Limb (tissue), 2 donors: ENCODE results near the gene SRGAP1.
A peak's percentile ranks its signal among the peaks of the same experiment; 100 is the strongest.
"Not testable (repeated sequence)": the region's sequence is repeated elsewhere in the genome, so short reads cannot be mapped to it uniquely, and the experiment has no call there.

Experiments used
- DNase-seq, 2 donors: peaks; one replicate each; pipeline ENCODE4 v3.0.0-alpha.2; 2016; ENCODE audit errors: extremely low spot score in 2 of 2

The SRGAP1 gene

DNA sequence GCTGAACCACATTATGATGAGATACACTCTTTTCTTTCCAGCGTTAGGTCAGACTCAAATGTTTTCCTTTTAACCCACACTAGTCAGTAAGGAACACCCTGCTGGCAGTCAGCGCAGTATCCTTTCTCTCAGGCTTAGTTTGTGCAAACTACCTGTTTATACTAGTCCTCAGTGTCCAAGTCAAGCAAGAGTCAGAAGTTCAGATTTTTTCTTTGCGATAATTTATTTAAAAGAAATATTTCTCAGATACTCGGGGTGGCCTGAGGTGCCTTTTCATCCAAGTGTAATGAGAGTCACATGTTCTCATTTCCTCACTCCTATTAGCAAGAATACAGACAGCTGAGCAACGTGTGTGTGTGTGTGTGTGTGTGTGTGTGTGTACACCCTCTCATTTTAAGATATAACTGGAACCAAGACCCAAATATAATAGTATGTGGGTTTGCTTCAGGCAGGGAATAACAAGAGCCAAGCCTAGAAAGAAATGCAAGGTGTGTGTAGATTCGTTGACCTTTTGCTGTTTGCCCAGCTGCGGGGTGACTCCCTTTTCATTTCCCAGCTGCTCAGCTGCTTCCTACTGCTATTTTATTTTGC lies 194.9 kb downstream of the SRGAP1 start:
- peak; percentile 17 to 31 for DNase-seq

DNA sequence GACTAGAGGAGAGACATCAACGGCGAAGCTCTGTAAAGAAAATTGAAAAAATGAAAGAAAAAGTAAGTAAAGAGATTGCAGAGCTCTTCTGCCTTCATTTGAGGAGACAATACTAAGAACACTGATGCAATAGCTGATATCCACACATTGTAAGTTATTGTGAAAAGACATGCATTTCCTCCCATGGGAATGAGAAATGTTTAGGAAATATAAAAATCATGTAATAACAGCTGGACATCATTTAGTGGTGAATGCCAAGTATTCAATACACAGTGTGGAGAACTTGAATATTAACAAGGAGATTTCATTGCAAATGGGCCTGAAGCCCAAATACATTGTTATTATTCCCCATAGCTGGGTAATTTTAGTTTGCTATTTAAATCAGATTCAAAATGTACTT lies 198.4 kb downstream of the SRGAP1 start:
- peak in 1 of 2 donors; percentile 67 for DNase-seq

DNA sequence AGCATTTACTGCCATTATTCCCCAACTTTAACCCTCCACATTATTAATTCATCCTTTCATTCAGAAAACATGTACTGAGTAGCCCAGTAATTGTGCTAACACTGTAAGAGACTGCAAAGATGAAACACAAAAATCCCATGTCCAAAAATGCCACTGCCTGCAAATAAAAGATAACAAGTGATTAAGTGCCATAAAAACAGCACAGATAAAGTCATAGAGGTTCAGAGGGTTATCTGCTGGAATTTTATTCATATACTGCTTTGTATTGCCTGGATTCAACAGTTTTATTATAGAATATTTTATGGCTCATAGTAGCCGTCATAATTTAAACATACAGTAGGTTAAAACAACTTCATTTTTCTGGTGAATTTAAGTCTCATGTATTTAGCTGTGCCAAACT lies 199.7 kb downstream of the SRGAP1 start:
- no peak for DNase-seq

DNA sequence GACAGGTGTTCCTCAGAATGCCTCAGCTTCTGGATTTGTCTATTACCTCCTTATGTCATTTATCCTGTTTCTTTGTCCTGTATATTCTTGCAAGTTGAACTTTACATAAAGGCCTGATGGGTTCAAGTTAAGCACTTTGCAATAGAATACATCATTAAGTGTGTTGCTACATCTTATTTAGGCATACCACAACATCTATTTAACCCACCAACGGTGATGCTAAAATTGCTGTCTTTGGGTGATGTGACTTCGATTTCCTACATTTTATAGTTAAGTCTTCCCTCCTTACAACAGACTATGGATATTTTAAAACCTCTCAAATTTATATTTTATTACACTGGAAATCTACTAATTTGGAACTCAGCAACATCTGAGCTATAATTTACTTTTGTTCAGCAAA lies 206.6 kb downstream of the SRGAP1 start:
- DNase-seq, result no peak

DNA sequence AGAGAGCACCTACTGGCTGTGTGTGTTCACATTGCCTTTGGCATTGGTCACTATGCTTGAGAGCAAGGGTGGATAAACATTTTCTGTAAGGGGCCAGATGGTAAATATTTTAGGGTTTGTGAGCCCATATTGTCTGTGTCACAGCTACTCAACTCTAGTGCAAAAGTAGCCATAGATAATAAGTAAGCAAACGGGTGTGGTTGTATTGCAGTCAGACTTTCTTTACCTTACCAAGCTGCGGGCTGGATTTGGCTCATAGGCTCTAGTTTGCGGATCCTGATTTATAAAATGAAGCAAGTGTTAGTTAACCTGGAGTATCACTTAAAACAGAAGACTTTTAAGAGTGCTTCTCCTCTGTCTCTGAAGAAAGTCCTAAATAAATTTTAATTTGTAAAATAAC lies 208.6 kb downstream of the SRGAP1 start:
- no peak for DNase-seq

DNA sequence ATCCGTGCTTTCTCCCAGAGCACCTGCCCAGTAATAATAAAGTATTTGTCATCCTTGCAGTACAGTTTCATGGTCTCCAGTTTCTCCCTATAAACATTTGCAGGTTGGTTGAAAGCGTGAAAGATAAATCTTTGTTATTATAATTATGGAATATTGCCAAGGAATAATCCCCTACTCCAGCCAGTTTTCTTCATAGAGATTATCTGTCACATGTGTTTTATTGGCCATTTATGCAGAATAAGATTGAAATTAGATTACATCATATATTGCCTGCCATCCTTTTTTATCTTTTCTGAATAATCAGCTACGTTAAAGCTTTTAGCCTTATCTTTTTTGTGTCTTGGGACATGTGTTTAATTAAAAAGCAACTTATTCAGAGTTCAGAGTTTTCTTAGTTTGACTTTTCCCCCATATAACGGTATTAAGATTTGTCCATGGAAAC lies 209.6 kb downstream of the SRGAP1 start:
- no peak for DNase-seq

DNA sequence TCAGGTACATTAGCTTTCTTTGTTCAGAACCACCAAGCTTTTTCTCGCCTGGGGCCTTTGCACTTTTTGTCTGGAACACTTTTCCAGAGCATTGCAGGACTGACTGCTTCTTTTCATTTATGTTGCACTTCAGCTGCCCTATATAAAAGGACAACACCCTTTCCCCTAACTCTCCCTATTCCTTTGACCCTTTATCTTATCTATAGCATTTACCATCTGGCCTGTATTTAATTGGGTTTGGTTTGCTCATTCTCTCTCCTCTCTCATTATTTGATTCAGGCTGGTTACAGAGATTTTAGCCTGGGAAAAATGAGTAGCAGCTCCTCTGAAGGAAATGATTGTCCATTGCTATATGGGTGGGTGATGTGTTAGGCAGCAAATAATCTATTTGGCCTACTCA lies 212.2 kb downstream of the SRGAP1 start:
- DNase-seq, result no peak

DNA sequence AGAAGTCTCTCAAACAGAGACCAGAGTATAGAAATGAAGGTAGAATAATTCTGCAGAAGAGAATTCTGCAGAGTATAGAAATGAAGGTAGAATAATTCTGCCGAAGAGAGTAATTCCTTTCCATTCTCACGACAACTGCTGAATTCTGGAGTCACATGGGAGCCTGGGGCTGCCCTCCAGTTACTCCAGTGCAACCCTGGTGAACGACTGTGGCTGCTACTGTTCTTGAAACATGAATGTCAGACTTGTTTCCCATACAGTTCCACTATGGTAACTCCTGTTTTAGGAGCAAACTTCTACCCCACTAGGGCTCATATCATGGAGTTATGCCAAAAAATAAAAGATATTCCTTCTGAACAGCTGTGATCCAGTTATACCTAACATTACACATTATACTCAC lies 213.2 kb downstream of the SRGAP1 start:
- DNase-seq, result no peak

DNA sequence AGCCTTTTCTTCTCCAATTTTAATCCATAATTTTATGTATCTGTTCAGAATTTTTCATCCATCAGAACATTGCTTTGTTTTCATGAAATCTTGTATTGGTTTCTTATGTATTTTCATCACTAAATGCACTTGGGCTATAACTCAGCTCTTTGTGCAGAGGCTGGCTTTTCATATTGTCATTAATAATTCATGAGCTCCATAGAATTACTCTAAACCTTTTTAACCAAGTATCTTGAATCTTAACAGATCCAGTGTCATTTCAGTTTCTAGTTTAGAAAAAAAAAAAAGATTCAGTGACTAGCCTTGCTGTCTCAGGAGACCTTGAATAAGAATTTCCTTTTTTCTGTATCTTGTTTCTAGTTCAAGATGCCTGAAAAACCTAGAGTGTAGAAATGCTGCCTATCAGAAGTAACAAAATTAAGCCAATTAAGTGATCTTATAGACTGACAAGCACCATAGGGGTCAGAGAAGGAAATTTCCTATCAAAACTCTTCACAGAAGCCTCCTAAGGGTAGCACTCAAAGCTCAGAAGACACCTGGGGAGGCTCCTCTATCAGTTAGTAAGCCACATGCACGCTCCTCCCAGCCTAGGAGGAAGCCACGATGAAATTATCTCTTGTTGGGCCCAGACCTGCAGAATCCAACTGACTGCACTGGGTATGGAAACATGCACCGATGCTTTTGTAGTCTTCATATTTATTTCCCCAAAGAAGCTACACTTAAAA lies 214.2 kb downstream of the SRGAP1 start:
- no peak for DNase-seq

DNA sequence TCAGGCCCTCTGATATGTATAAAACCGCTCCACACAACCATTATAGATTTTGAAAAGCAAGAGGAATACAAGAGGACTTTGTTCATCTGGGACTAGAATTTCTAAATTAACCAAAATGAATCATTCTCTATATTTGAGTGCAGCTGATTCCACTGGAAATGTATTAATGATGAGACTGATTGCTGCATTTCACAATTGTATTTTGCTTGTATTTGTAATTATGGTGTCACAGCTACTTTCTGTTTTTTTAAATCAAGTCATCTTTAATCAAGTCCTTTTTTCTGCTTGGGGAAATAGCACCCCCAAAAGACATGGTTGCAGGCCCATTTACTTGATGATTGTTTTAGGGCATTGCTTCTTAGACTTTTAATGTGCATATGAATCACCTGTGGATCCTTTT lies 215.2 kb downstream of the SRGAP1 start:
- no peak for DNase-seq

DNA sequence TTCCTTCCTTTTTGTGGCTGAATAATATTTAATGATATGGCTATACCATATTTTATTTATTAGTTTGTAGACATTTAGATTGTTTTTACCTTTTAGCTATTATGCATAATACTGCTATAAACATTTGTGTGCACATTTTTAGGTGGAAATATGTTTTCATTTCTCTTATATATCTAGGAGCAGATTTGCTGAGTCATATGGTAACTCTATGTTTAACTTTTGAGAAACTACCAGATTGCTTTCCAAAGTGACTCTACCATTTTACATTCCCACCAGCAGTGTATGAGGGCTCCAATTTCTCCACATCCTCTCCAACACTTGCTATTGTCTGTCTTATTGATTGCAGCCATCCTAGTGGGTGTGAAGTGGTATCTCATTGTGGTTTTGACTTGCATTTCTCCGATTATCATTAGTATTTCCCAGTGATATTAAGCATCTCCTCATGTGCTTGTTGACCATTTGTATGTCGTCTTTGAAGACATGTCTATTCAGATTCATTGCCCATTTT lies 217.4 kb downstream of the SRGAP1 start:
- DNase-seq, result no peak

DNA sequence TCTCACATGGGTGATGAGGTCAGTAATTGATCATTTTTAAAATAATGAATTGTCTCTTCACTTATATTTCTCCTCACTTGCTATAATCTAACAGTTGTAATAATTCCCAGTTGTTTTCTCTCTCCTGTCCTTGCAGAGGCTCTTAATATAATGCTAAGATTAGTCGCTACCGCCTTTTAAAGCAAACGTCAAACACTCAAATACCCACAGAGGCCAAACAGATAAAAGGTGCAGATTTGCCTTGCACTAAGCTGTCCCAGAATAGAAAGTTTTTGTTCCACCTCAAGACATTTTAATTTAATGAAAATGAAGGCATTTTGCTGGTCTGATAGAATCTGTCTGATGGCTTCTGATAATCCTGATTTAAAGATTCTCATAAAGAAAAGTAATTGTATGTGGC lies 218.6 kb downstream of the SRGAP1 start:
- no peak for DNase-seq

DNA sequence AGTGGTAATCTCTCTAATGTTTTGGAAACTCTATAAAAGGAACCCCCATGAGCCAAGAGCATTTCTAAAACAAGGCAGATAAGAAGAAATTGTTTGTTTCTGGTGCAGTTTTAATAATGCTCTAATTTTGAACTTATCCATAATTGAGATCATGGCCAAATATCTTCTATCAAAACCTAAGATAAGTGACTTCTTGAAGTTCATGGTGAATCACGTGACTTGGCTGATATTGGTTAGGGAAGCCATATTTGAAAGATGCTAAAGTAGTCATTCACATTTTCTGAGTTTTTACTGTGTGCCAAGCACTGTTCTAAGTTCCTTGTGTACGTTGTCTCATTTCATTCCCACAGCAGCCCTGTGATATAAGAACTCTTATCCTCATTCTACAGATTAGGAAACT lies 219.7 kb downstream of the SRGAP1 start:
- no peak for DNase-seq

DNA sequence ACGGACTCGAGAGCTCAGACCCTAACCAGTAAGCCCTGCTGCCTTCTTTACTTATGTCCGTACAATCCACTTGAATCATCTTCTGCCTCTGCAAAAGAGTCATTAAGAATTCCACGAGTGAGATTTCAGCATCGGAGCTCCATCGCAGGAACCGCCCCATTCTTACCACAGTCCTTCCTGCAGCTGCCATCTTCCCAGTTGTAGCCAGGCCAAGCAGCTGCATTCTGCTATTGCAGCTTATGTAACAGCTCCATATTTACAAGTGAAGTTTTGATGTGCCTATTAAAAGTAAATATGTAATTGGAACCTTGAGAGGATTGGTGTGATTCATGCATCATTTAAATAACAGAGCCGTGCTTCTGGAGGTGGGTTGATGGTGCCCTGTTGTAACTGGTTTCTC lies 220.2 kb downstream of the SRGAP1 start:
- no peak for DNase-seq

DNA sequence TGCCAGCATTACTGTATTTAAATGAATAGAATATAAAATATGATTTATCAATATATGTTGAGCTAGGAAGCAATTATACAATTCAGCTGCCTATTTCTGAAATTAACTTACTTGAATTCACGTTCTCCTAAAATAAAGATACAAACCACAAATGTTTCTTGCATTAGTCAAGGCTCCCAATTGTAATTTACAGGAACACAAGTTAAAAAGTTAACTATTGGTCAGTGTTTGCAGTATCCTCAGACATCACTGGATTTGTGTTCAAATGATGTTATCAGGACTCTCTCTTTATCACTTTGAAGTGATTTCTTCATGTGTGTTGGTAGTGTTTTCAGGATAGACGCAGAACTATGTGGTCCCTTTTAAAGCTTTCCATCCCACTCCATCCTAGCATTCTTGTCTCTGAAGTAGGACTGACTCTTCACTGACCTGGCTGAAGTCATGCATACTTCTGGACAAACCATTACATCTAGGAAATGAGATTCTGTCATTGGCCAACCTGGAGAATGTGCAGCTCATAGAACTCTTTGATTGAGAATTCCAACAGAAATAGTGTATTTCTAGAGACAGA lies 221.5 kb downstream of the SRGAP1 start:
- DNase-seq, result no peak

DNA sequence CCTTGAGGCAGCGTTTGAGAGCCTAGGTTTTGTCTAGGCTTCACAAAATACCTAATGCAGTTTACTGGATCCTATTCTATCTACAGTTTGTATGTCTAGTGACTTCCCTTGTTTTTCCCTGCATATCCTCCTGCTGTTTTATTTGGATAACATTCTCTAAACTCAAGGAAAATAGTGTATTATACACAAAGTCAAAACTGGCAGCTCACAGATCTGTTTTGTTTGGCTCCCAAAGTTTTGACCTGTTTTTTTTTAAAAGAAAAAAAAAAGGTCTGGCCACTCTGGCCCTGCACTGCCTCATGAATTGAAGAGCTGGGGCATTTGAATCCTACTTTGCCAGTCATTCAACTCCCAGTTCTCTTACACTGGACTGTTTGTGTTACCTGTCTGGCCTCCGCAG lies 222.3 kb downstream of the SRGAP1 start:
- DNase-seq, result no peak

DNA sequence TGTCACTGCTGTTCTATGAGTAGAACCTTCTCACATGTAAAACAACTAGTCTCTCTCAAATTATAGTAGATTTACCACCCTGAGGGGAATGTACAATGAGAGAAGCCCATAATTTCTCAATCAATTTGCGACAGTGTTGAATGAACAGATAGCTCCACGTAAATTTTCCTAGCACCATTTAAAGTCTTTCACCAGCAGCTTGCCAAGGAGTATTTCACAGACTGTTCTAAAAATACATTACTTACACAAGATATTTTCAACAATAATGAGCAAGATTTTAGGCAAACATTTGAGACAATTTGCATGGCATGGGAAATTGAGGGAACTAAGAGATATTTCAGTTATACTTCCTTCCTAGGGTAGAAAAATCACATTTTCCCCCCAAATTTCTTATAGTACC lies 226.0 kb downstream of the SRGAP1 start:
- no peak for DNase-seq

DNA sequence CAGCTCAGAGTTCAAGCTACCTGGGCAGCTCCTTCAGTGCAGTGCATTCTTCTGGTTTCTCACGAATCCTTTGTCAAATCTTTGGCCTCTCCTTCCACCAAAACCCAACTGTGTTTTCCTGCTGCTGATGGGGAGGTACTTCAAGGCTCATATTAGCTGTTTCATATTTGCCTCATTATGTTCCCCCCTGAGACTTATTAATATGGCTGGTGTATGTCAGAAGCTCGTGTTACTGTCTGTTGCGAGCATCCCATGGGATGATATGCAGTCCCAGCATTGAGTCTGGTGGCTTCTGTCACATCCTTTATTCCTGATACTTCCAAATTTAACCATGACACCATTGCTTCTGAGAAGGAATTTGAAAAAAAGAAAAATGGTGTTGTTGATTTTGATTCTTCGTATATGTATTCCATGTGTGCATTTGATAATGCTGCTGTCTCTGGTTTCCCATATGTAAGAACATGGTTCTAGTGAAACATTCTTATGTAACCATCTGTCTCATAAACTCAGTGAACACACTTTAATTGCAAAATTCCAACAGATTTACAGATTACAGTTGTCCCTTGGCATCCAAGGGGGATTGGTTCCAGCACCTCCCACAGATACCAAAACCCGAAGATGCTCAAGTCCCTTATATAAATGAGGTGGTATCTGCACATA lies 228.5 kb downstream of the SRGAP1 start:
- no peak for DNase-seq

DNA sequence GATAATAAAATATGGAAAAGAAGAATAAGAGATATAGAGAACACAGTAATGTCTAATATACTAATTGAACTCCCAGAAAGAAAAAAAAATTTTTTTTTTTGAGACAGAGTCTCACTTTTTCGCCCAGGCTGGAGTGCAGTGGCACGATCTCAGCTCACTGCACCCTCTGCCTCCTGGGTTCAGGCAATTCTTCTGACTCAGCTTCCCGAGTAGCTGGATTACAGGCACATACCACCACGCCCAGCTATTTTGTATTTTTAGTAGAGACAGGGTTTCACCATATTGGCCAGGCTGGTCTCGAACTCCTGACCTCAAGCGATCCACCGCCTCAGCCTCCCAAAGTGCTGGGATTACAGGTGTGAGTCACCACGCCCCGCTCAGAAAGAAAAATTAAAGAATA lies 232.1 kb downstream of the SRGAP1 start:
- DNase-seq, result not testable (repeated sequence)

DNA sequence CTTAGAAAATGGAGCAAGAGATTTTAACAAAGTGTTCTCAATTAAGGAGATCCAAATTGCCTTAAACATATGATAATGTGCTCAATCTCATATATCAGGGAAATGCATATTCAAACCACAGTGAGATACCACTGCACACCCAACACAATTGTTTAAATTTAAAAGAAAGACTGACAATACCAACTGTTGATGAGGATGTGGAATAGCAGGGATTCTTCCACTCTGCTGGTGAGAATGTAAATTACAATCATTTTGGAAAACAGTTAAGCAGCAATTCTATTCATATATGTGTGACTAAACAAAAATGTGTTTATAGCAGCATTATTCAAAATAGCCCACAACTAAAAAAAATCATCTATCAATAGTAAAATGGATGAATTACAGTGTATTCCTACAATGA lies 233.4 kb downstream of the SRGAP1 start:
- DNase-seq, result no peak

DNA sequence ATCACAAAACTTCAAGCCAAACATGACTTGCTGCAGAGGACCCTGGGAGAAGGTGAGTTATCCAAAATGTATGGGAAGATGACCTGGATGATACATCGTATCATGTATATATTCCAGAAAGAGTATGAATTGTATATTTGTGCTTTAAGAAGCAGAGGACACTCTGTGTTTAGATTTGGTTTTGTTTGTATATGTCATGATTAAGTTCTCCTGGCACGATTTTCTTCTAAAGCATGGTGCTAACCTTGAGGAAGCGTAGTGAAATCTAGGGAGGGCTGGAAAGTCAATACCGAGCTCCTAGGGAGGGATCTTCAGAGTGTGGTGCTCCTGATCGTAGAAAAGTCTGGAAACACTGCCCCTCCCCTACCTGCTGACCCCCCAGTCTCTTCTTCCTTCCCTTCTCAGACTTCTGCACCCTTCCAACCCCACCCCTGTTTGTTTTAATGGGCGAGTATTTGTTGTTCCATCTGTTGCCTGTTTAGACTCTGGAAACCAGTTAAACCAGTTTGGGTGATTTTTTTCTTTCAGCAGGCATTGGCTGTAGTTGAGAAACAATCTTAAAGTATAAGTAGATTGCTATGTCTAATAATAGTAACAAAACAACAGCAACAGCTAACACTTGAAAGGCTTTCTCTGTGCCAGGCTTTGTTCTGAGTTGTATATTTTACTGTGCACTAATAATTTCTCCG lies 236.0 kb downstream of the SRGAP1 start:
- DNase-seq, result no peak

DNA sequence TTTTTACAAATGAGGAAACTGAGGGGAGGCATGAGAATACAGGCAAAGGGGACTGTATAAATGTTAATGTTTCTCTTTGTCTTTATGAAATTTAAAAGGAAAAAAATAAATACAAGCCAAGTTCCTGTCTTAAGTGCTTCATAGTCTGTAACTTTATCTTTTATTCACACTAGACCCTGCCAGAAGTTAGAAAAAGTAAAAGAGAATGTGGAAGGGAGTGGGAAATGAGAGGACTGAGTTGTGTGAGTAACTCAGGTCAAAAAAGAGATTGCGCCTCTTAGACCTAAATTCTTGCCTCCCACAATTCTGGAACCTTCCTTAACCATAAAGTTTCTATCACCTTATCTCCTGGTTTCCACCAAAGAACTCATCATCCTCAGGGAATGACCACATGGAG lies 236.5 kb downstream of the SRGAP1 start:
- no peak for DNase-seq
